DOHH2 (cell line): Measurements from ENCODE around the gene CDX1.

Source experiments
- EZH2phosphoT487 ChIP-seq: fragments of 200-600 bp; sonication (generic); IDR thresholded peaks from 2 replicates; pipeline ENCODE4 v1.6.1; 2017; ENCODE audit warnings: borderline replicate concordance, mild to moderate bottlenecking, antibody characterized with exemption, low read length, moderate library complexity, mixed read lengths
- TF ChIP-seq, protein P1 (sequence below): fragments of 200-600 bp; sonication (generic); IDR thresholded peaks from one replicate; pipeline ENCODE4 v1.5.1; 2014; ENCODE audit warnings: antibody characterized with exemption, mild to moderate bottlenecking, low read depth, low read length; ENCODE audit not compliant: poor library complexity, severe bottlenecking

DNA sequence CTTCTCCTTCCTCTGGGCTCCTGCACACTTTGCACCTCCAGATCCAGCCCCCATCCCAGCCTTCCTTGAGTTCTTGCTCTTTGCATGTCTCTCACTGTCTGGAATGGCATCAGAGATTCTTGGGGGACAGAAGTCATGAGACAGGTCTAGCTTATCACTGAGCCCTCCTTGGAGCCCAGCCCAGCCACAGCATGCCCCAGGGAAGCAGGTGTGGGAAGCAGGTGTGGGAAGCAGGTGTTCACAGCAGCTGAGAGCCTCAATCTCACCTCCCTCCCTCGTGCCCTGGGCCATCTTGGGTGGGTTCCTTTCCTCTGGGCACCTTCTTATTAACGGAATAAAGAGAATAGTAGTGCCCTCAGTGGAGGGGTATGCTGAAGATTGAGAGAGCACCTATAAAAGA, 50.5 kb downstream of the CDX1 start:
- TF ChIP-seq, protein P1, sequence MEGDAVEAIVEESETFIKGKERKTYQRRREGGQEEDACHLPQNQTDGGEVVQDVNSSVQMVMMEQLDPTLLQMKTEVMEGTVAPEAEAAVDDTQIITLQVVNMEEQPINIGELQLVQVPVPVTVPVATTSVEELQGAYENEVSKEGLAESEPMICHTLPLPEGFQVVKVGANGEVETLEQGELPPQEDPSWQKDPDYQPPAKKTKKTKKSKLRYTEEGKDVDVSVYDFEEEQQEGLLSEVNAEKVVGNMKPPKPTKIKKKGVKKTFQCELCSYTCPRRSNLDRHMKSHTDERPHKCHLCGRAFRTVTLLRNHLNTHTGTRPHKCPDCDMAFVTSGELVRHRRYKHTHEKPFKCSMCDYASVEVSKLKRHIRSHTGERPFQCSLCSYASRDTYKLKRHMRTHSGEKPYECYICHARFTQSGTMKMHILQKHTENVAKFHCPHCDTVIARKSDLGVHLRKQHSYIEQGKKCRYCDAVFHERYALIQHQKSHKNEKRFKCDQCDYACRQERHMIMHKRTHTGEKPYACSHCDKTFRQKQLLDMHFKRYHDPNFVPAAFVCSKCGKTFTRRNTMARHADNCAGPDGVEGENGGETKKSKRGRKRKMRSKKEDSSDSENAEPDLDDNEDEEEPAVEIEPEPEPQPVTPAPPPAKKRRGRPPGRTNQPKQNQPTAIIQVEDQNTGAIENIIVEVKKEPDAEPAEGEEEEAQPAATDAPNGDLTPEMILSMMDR = no peak
- no peak for TF ChIP-seq EZH2phosphoT487
